Melanocyte of skin (primary cell): ENCODE data around the gene RGS17. TPM values are rescaled to one million over a fixed set of nuclear protein-coding genes. Genes with fewer than 3 reads are reported as not detected.

Source experiments
- small RNA-seq, 2 donors: library from RNA; depleted of rRNA; stranded (forward); fragments of <200 nt; gene quantifications; one replicate each; pipeline ENCODE3, GENCODE V24; 2012
- total RNA-seq, 2 donors: library from RNA; depleted of rRNA; stranded (reverse); fragments of >200 nt; gene quantifications; 2 replicates each; pipeline ENCODE4 v1.2.3, GENCODE V29; 2012

RGS17 gene, protein sequence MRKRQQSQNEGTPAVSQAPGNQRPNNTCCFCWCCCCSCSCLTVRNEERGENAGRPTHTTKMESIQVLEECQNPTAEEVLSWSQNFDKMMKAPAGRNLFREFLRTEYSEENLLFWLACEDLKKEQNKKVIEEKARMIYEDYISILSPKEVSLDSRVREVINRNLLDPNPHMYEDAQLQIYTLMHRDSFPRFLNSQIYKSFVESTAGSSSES
- total RNA-seq, result 1 to 10 TPM; 2.8 to 5.7 TPM

DNA sequence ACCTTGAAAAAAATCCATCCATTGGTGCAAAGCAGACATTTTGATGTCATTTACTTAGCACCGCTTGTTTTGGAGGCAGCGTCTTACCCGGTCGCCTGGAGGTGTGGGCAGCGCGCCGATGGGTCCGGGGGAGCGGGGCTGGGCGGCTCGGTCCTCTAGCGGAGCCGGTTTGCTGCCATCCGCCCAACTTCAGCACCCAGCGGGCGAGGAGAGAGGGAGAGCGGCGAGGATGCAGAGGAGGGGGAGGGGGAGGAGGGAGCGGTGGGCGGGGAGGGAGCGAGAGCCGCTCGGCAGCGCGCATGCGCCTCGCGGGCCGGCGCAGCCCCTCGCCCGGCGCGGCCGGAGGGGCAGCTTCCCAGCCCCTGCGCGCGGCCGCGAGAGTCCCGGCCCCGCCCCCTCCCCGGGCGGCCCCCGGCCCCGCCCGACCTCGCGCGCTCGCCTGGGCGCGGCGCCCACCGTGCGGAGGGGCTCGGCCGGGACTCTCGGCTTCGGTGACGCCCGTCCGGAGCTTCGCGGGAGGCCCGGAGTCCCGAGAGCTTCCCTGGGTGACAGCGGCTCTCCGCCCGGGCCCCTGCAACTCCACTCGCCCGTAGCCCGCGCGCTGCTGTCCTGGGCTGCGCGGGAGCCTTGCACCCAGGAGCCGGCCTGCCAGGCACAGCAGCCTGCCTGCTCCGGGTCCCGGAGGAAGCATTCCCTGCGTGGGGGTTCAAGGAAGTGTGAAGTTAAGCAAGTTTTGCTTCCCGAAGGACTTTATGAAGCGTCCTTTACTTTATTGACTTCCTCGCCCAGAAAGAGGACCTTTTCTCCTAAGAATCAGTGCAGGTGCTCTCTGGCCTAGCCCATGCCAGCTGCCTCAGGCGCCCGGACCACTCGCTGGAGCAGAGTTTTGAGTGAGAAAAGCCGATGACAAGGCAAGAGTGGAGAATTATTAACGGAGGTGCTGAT, at the start of gene RGS17:
Gene RGS17, minus strand, starts transcription at position 246 of the 945 bp plus-strand sequence. CDS start 87,264 bp downstream, outside the sequence.

DNA sequence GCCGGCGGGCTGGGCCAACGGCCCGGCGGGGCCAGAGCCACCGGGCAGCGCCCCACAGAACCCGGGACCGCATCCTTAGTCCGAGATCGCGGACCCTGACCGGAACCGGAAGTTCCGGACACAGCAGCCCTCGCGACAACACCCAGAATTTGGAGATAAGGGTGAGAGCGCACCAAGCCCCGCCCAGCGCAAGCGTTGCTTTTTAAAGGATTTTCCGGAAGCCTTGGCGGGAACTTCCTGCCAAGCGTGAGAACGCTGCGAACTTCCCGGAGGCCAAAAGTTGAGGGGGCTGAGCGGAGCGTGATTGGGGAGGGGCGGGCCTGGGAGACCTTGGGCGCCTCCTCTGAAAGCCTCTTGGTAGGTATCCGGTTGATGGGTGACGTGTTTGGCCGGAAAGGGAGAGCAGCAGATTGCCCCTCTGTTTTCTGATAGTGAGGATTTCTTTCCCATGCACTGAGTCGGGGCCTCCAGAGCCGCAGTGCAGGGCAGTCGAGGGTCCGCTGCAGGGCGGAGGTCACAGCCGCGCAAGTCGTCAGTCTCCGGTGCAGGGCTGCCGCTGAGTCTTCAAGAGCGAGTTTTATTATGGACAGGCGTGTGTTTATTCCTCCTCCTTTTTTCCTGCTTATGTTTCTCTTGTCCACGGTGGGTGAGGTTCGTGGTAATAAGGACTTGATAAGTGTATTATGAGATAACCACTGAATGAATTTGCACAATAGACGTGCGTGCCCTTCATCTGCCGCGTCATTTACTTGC, 128.3 kb downstream of the RGS17 start, which contains the start of gene MTRF1L:
Gene MTRF1L, minus strand, starts transcription at position 97 of the 753 bp plus-strand sequence. Its CDS starts 24 bp downstream, at position 73.

DNA sequence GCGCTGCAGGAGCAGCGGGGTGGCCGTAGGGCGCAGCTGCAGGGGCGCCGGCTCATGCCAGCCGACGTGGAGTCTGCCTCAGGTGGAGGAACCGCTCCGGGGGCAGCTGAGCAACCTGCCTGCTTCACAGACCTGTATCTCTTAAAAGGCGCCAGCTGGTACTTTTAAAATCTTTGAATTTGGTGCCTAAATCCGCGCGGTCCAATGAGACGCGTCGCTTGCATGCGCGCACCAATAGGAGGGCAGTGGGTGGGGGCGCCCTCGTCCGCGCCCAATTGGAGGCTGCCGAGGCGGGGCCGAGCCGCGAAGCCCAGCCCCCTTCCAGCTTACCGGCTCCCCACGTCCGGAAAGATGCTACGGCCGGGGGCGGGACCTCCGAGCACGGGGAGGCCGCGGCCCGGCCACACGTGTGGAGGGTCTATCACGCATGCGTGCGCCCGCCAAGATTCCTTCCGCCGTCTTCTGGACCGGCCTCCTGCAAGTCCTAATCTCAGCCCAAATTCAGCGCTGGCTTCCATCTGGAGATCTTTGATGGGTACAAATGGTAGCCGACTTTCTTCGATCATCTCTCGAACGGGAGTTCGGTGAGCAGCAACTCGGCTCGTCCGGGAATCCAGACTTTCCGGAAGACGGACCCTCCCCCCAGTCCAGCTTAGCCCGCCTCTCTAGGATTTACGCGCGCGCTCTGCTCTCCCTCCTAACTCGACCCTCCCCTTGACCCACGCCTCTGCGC, 148.0 kb downstream of the RGS17 start, which contains the start of gene FBXO5:
Gene FBXO5, minus strand, starts transcription at position 138 of the 733 bp plus-strand sequence. Its CDS starts 82 bp downstream, at position 56.

Small RNA genes within 50 kb of the gene (small RNA-seq; reads per million reads assigned to genes)
- gene AL080276.1 (0 reads per million in 2 donors), gene RNA5SP224 (0 reads per million in 2 donors)

Other genes with a start within 250 kb of the RGS17 start
- 10 to 100 TPM; 11.0 to 31.0 TPM for gene FBXO5, start 148.2 kb downstream of the RGS17 start, total RNA-seq
- 10 to 100 TPM; 21.0 to 25.3 TPM for gene MTRF1L, start 128.6 kb downstream of the RGS17 start, total RNA-seq